ENCODE measurements around the gene OR51B6. TPM values are rescaled to one million over a fixed set of nuclear protein-coding genes. Genes with fewer than 3 reads are reported as not detected.
"Not testable (repeated sequence)": the region's sequence is repeated elsewhere in the genome, so short reads cannot be mapped to it uniquely, and the experiment has no call there.

Gene OR51B6
- total and polyA plus RNA-seq, 10 donors, result not detected

DNA sequence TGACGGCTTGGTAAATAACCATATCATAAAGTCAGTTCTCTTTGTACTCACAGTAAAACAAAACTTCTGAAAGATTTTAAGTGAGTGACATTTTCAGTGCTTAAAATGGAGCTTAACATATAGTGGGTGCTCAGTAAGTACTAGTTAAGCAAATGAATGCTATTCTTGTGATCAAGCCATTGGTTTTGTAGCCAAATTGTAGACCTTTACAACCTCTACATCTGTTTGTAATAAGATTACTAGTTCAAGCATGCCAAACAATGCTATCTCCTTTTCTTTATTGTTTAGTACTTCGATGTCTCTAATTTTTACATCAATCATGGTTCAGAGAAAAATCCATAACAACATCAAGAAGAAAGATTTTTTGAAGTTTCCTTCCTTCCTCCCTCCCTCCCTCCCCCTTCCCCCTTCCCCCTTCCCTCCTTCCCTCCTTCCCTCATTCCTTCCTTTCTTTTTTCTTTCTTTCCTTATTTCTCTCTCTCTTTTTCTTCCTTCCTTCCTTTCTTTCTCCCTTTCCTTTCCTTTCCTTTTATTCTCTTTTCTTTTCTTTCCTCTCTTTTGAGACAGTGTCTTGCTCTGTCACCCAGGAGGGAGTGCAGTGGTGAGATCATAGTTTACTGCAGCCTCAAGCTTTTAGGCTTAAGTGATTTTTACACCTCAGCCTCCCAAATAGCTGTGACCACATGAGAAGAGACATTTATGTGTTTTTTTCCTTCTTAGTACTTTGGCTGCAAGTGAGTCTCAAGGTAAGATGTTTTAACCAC lies 43.9 kb upstream of the OR51B6 start:
- no peak for TF ChIP-seq POLR2A (IDR thresholded peaks at IDR 0.05)
- TF ChIP-seq POLR2AphosphoS5 (IDR thresholded peaks at IDR 0.05), result no peak
- TF ChIP-seq, protein P1, sequence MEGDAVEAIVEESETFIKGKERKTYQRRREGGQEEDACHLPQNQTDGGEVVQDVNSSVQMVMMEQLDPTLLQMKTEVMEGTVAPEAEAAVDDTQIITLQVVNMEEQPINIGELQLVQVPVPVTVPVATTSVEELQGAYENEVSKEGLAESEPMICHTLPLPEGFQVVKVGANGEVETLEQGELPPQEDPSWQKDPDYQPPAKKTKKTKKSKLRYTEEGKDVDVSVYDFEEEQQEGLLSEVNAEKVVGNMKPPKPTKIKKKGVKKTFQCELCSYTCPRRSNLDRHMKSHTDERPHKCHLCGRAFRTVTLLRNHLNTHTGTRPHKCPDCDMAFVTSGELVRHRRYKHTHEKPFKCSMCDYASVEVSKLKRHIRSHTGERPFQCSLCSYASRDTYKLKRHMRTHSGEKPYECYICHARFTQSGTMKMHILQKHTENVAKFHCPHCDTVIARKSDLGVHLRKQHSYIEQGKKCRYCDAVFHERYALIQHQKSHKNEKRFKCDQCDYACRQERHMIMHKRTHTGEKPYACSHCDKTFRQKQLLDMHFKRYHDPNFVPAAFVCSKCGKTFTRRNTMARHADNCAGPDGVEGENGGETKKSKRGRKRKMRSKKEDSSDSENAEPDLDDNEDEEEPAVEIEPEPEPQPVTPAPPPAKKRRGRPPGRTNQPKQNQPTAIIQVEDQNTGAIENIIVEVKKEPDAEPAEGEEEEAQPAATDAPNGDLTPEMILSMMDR (IDR thresholded peaks at IDR 0.05 in 8 of 11, conservative IDR thresholded peaks at IDR 0.05 in 3 of 11), result no peak
- Histone ChIP-seq H3K4me1 (no peaks in the 10 kb centered on the region), H3K27me3 (replicated peaks in 1 of 7) (no peaks in the 10 kb centered on the region), H3K9me3 (no peaks in the 10 kb centered on the region), H3K4me3 (no peak overlapping the region), H3K27ac (no peak overlapping the region), H3K36me3 (no peaks in the 10 kb centered on the region)
- no peak for DNase-seq
- 78 to 88% (median 84%) methylated on average over 2 of the region's 2 CpGs for WGBS, 5 donors
- intact Hi-C loops (cut with DNase I; ENCODE audit: low total_unique reads), result no loop called here

- H3K9me3 ChIP-seq, result peaks cover 0 to 7% (median 0%) of the 10 kb centered on the region in 8 donors
- H3K4me3 ChIP-seq, result no peak overlapping the region
- no peaks in the 10 kb centered on the region for H3K27me3 ChIP-seq (replicated peaks in 1 of 7)
- no peaks in the 10 kb centered on the region for H3K4me1 ChIP-seq
- no peaks in the 10 kb centered on the region for H3K36me3 ChIP-seq
- intact Hi-C loops (cut with DNase I; ENCODE audit: low total_unique reads), result no loop called here
- no peak for DNase-seq
- TF ChIP-seq POLR2A (IDR thresholded peaks at IDR 0.05) (no peak), POLR2AphosphoS5 (IDR thresholded peaks at IDR 0.05) (no peak)
- TF ChIP-seq, protein P1 (IDR thresholded peaks at IDR 0.05 in 8 of 11, conservative IDR thresholded peaks at IDR 0.05 in 3 of 11), result no peak
- 89 to 95% (median 92%) methylated on average over 1 of the region's 1 CpG for WGBS, 5 donors
- no peak overlapping the region for H3K27ac ChIP-seq
Observed at GRCh38 chr11:5310423-5310822, 40.9 kb upstream of the OR51B6 start.

DNA sequence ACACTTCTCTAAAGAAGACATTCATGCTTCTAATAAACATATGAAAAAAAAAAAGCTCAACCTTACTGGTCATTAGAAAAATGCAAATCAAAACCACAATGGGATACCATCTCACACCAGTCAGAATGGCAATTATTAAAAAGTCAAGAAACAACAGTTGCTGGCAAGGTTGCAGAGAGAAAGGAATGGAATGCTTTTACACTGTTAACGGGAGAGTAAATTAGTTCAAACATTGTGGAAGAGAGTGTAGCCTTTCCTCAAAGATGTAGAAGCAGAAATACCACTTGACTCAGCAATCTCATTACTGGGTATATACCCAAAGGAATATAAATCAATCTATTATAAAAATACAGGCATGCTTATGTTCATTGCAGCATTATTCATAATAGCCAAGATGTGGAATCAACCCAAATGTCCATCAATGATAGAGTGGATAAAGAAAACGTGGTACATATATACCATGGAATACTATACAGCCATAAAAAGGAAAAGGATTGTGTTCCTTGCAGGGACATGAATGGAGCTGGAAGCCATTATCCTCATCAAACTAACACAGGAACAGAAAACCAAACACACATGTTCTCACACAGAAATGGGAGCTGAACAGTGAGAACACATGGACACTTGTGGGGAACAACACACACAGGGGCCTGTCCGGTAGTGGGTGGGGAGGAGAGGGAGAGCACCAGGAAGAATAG lies 37.8 kb upstream of the OR51B6 start:
- H3K9me3 ChIP-seq; H3K4me3 ChIP-seq; H3K27me3 ChIP-seq (replicated peaks in 1 of 7); DNase-seq; H3K4me1 ChIP-seq; intact Hi-C loops (cut with DNase I; ENCODE audit: low total_unique reads); H3K36me3 ChIP-seq; H3K27ac ChIP-seq: not testable (repeated sequence)
- WGBS, 5 donors, result 76 to 88% (median 78%) methylated on average over 3 of the region's 3 CpGs

- Histone ChIP-seq H3K4me1 (no peaks in the 10 kb centered on the region), H3K9me3 (peaks cover 0 to 8% (median 0%) of the 10 kb centered on the region in 8 donors), H3K27ac (no peak overlapping the region), H3K36me3 (no peaks in the 10 kb centered on the region), H3K4me3 (no peak overlapping the region), H3K27me3 (replicated peaks in 1 of 7) (no peaks in the 10 kb centered on the region)
- TF ChIP-seq POLR2AphosphoS5 (IDR thresholded peaks at IDR 0.05), result no peak
- TF ChIP-seq, protein P1 (IDR thresholded peaks at IDR 0.05 in 8 of 11, conservative IDR thresholded peaks at IDR 0.05 in 3 of 11), result no peak
- TF ChIP-seq POLR2A (IDR thresholded peaks at IDR 0.05), result no peak
- 67 to 83% (median 73%) methylated on average over 5 of the region's 5 CpGs for WGBS, 5 donors
- intact Hi-C loops (cut with DNase I; ENCODE audit: low total_unique reads), result no loop called here
- no peak for DNase-seq
Observed at GRCh38 chr11:5317292-5317691, 34.0 kb upstream of the OR51B6 start.

All from spleen (tissue), 11 donors.